H1 (cell line): Measurements from ENCODE around the gene PPP2R3B. TPM values are rescaled to one million over a fixed set of nuclear protein-coding genes. Genes with fewer than 3 reads are reported as not detected.

Experiments
- CTCF ChIA-PET: fragments of 300-600 bp; sonication (Branson Sonifier 250); formaldehyde crosslinking; loops from one replicate; lab custom pipeline; 2021; ENCODE audit not compliant: partially characterized antibody; lab: Charles Lee
- POLR2A ChIA-PET: fragments of 300-600 bp; sonication (Branson Sonifier 250); formaldehyde crosslinking; loops from one replicate; lab custom pipeline; 2021; ENCODE audit warnings: inconsistent platforms; ENCODE audit not compliant: partially characterized antibody; lab: Charles Lee
- DNase-seq, 2 experiments: peaks; one replicate each; pipeline versions ENCODE4 v3.0.0 to v3.0.0-alpha.2; 2010 to 2022; ENCODE audit warnings: low spot score in 2 of 2, low read depth in 1 of 2, mixed read lengths in 1 of 2
- FAIRE-seq: peaks from 2 replicates; lab custom pipeline; 2011; peaks lifted over from hg19 to GRCh38; lab: Jason Lieb, UNC
- H2AFZ ChIP-seq: 2 replicates; pipeline ENCODE4 v1.8.1; 2012; ENCODE audit warnings: low read length, inconsistent platforms
- H2AK5ac ChIP-seq: 2 replicates; pipeline ENCODE4 v1.6.1; 2013; ENCODE audit warnings: low read depth, low read length
- H2BK120ac ChIP-seq: replicated peaks from 2 replicates; pipeline ENCODE3; 2013; ENCODE audit warnings: low read depth, low read length, inconsistent platforms
- H2BK12ac ChIP-seq: 2 replicates; pipeline ENCODE4 v1.6.1; 2013; ENCODE audit warnings: low read depth, low read length
- H2BK15ac ChIP-seq: 2 replicates; pipeline ENCODE4 v1.6.1; 2013; ENCODE audit warnings: low read length
- H2BK20ac ChIP-seq: 2 replicates; pipeline ENCODE4 v1.6.1; 2013; ENCODE audit warnings: low read length
- H2BK5ac ChIP-seq: 2 replicates; pipeline ENCODE4 v1.6.1; 2013; ENCODE audit warnings: low read depth, low read length
- H3K14ac ChIP-seq: 2 replicates; pipeline ENCODE4 v1.6.1; 2013; ENCODE audit warnings: inconsistent platforms; ENCODE audit not compliant: insufficient read length
- H3K18ac ChIP-seq: 2 replicates; pipeline ENCODE4 v1.6.1; 2013; ENCODE audit warnings: low read length; ENCODE audit errors: extremely low read depth
- H3K23ac ChIP-seq: 2 replicates; pipeline ENCODE4 v1.6.1; 2013; ENCODE audit warnings: inconsistent platforms; ENCODE audit not compliant: insufficient read length
- H3K23me2 ChIP-seq: 2 replicates; pipeline ENCODE4 v1.6.1; 2013; ENCODE audit warnings: low read depth, low read length
- H3K27ac ChIP-seq: 2 replicates; pipeline ENCODE4 v1.6.1; 2011; ENCODE audit warnings: low read depth, low read length, inconsistent platforms
- H3K27me3 ChIP-seq, 4 experiments: replicated peaks in 1 of 4; 1 replicate in 1 of 4; 2 replicates in 3 of 4; pipeline versions ENCODE4 v1.6.1 to v1.8.1; 2011 to 2013; ENCODE audit warnings: low read length in 3 of 4, mild to moderate bottlenecking in 3 of 4, inconsistent platforms in 2 of 4, mixed read lengths in 2 of 4, moderate library complexity in 1 of 4; ENCODE audit not compliant: control insufficient read depth in 3 of 4, insufficient read depth in 3 of 4; ENCODE audit errors: extremely low read depth in 1 of 4
- H3K36me3 ChIP-seq, 4 experiments: 2 replicates each; pipeline versions ENCODE4 v1.6.1 to v1.8.1; 2011 to 2013; ENCODE audit warnings: mild to moderate bottlenecking in 4 of 4, low read length in 3 of 4, moderate library complexity in 2 of 4, control low read depth in 1 of 4, inconsistent platforms in 1 of 4; ENCODE audit not compliant: insufficient read depth in 4 of 4, control insufficient read depth in 2 of 4
- H3K4ac ChIP-seq: replicated peaks from 2 replicates; pipeline ENCODE3; 2013; ENCODE audit warnings: low read length, low read depth, mixed read lengths, inconsistent platforms; ENCODE audit not compliant: insufficient read length
- H3K4me1 ChIP-seq, 4 experiments: replicated peaks in 1 of 4; 1 replicate in 1 of 4; 2 replicates in 3 of 4; pipeline versions ENCODE4 v1.6.1 to v1.8.1; 2011 to 2013; ENCODE audit warnings: low read length in 3 of 4, inconsistent platforms in 2 of 4, mixed read lengths in 1 of 4; ENCODE audit not compliant: insufficient read depth in 4 of 4, control insufficient read depth in 3 of 4
- H3K4me2 ChIP-seq, 2 experiments: 2 replicates each; pipeline versions ENCODE4 v1.6.1 to v1.8.1; 2011 to 2013; ENCODE audit warnings: low read depth in 2 of 2, low read length in 2 of 2, control low read depth in 1 of 2, inconsistent platforms in 1 of 2, mild to moderate bottlenecking in 1 of 2; ENCODE audit not compliant: insufficient read depth in 1 of 2
- H3K4me3 ChIP-seq, 4 experiments: fragments of 200-600, 300-600 bp in 1 of 4; sonication (generic), shearing (Covaris generic), sonication (Bioruptor Twin) in 1 of 4; 2 replicates each; pipeline versions ENCODE4 v1.5.1 to v1.8.1; 2011 to 2016; ENCODE audit warnings: low read length in 4 of 4, low read depth in 3 of 4, control low read depth in 2 of 4, inconsistent platforms in 2 of 4, mild to moderate bottlenecking in 2 of 4, mixed read lengths in 1 of 4, moderate library complexity in 1 of 4; ENCODE audit not compliant: insufficient read depth in 2 of 4; ENCODE audit errors: extremely low read depth in 1 of 4
- H3K56ac ChIP-seq: replicated peaks from 2 replicates; pipeline ENCODE3; 2013; ENCODE audit warnings: low read depth, mild to moderate bottlenecking, mixed read lengths, low read length, inconsistent platforms; ENCODE audit not compliant: insufficient read length
- H3K79me1 ChIP-seq: 2 replicates; pipeline ENCODE4 v1.6.1; 2013; ENCODE audit warnings: low read depth, low read length, control low read depth
- H3K79me2 ChIP-seq, 2 experiments: 2 replicates each; pipeline versions ENCODE4 v1.6.1 to v1.8.1; 2012 to 2013; ENCODE audit warnings: low read length in 2 of 2, mild to moderate bottlenecking in 2 of 2, inconsistent platforms in 1 of 2; ENCODE audit not compliant: insufficient read depth in 2 of 2, control insufficient read depth in 1 of 2
- H3K9ac ChIP-seq, 4 experiments: replicated peaks in 1 of 4; 1 replicate in 1 of 4; 2 replicates in 3 of 4; pipeline versions ENCODE4 v1.6.1 to v1.8.1; 2011 to 2013; ENCODE audit warnings: low read depth in 3 of 4, low read length in 3 of 4, control low read depth in 2 of 4, mild to moderate bottlenecking in 2 of 4, moderate library complexity in 2 of 4, inconsistent platforms in 1 of 4; ENCODE audit errors: extremely low read depth in 1 of 4
- H3K9me3 ChIP-seq, 2 experiments: 2 replicates each; pipeline versions ENCODE4 v1.6.1 to v1.8.1; 2012 to 2013; ENCODE audit warnings: mild to moderate bottlenecking in 2 of 2, moderate library complexity in 2 of 2, control low read depth in 1 of 2, inconsistent platforms in 1 of 2, low read depth in 1 of 2, low read length in 1 of 2, mixed read lengths in 1 of 2; ENCODE audit not compliant: insufficient read depth in 2 of 2
- H4K20me1 ChIP-seq, 2 experiments: replicated peaks in 1 of 2; 2 replicates each; pipeline versions ENCODE3 to v1.8.1; 2011 to 2013; ENCODE audit warnings: inconsistent platforms in 2 of 2, low read length in 2 of 2, mild to moderate bottlenecking in 1 of 2; ENCODE audit not compliant: insufficient read depth in 2 of 2, control insufficient read depth in 1 of 2
- H4K5ac ChIP-seq: 2 replicates; pipeline ENCODE4 v1.6.1; 2013; ENCODE audit warnings: low read length, low read depth, mixed read lengths, inconsistent platforms; ENCODE audit not compliant: insufficient read length
- H4K8ac ChIP-seq: 2 replicates; pipeline ENCODE4 v1.8.0; 2013; ENCODE audit warnings: mild to moderate bottlenecking, moderate library complexity, low read length, inconsistent platforms; ENCODE audit not compliant: insufficient read depth; ENCODE audit errors: extremely low read depth
- H4K91ac ChIP-seq: replicated peaks from 2 replicates; pipeline ENCODE3; 2013; ENCODE audit warnings: low read length, mixed read lengths, inconsistent platforms; ENCODE audit not compliant: insufficient read length
- BCL11A ChIP-seq, 2 experiments: IDR thresholded peaks; one replicate each; pipeline ENCODE4 v1.6.1; 2011; ENCODE audit warnings: low read depth in 2 of 2, low read length in 2 of 2, mild to moderate bottlenecking in 2 of 2
- CEBPB ChIP-seq: IDR thresholded peaks from 2 replicates; pipeline ENCODE4 v1.6.1; 2012; ENCODE audit warnings: low read depth, low read length
- SP1 ChIP-seq: IDR thresholded peaks from 2 replicates; pipeline ENCODE4 v1.6.1; 2011; ENCODE audit warnings: low read depth, low read length
- SP2 ChIP-seq: IDR thresholded peaks from 2 replicates; pipeline ENCODE4 v1.6.1; 2012; ENCODE audit warnings: mild to moderate bottlenecking, low read length, inconsistent platforms
- SRF ChIP-seq: IDR thresholded peaks from 2 replicates; pipeline ENCODE4 v1.6.1; 2011; ENCODE audit warnings: mild to moderate bottlenecking, low read depth, low read length, moderate library complexity
- WGBS, 2 experiments: shearing (Covaris generic) in 1 of 2; methylation state at CpG; one replicate each; pipeline versions ENCODE4 v1.1.6 to v1.1.7; 2013 to 2015; ENCODE audit warnings: low lambda C conversion rate in 2 of 2, mixed read lengths in 2 of 2, inconsistent platforms in 1 of 2, low coverage in 1 of 2, missing lambda C conversion rate in 1 of 2; ENCODE audit not compliant: insufficient replicate concordance in 2 of 2, insufficient coverage in 1 of 2, insufficient read length in 1 of 2; ENCODE audit errors: extremely low coverage in 1 of 2, missing lambda C conversion rate in 1 of 2; 5-methylcytosine and 5-hydroxymethylcytosine counted together
- polyA plus RNA-seq, 7 experiments: library from polyadenylated mRNA; depleted of rRNA in 3 of 7; stranded (reverse) in 5 of 7; unstranded in 2 of 7; fragments of >200 nt in 5 of 7; fragments of 200-250 nt in 2 of 7; gene quantifications; 1 replicate in 5 of 7; 2 replicates in 1 of 7; 4 replicates in 1 of 7; pipeline versions ENCODE4 v1.2.1 to v1.2.3, GENCODE V29; 2011 to 2013; ENCODE audit warnings: missing spikeins in 2 of 7, mixed read lengths in 2 of 7
- total RNA-seq: library from RNA; stranded (reverse); fragmentation: NEBNext Ultra II Directional; extraction: Animal tissue kit (Norgen Biotek cat#: 25700); gene quantifications from 2 replicates; pipeline ENCODE4 v1.2.1, GENCODE V29; 2021
- TF ChIP-seq, protein P1 (sequence below): IDR thresholded peaks from 2 replicates; pipeline ENCODE4 v1.6.1; 2012; ENCODE audit warnings: low read length, inconsistent platforms

The PPP2R3B gene
- total and polyA plus RNA-seq, 2 of the 8 experiments (the other 6 are each of a cell fraction or from before 2014, with no cell fraction given): 47.6 to 86.7 TPM

DNA sequence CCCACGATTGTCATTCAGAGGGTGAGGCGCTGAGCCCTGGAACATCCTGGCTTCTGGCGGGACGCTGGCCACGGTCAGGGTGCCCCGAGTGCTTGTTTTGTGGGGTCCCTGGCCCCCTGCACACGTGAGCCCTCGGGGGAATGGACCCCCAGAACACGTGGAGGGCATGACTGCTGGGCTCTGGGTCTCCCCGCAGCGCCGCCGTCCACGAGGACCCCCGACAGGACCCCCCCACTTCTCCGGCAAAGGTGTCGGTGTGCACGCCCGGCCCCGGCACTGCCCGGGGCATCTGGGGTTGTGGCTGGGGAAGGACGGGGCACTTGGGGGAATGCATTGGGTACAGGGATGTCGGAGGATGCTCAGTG lies 54.2 kb downstream of the PPP2R3B start:
- WGBS, 2 experiments: 81% methylated on average over 19 of the region's 23 CpGs; no CpG with 5 or more reads in 1 of the 2 experiments
- H3K23me2 ChIP-seq: no peaks in the 10 kb centered on the region

More for the DNA sequence above, 54.2 kb downstream of the PPP2R3B start:
- no peaks in the 10 kb centered on the region for H3K9me3 ChIP-seq
- H2BK120ac ChIP-seq: no peak overlapping the region
- no peak overlapping the region for H4K91ac ChIP-seq
- H4K8ac ChIP-seq: no peak overlapping the region
- no peak for FAIRE-seq
- H3K27me3 ChIP-seq: peaks cover 0 to 2% (median 0%) of the 10 kb centered on the region in 4 experiments; a peak in 1 of 7 replicates
- no peaks in the 10 kb centered on the region; the same call in 1 of the 2 replicates for H3K79me1 ChIP-seq
- H3K9ac ChIP-seq: no peak overlapping the region
- no peak overlapping the region for H3K56ac ChIP-seq
- no peak for DNase-seq
- no peak overlapping the region for H3K14ac ChIP-seq
- H3K4ac ChIP-seq: no peak overlapping the region
- no peaks in the 10 kb centered on the region for H3K79me2 ChIP-seq
- H2BK5ac ChIP-seq: no peak overlapping the region
- no peak overlapping the region for H3K4me3 ChIP-seq
- ChIA-PET CTCF (no interaction called here), POLR2A (no interaction called here)
- no peak overlapping the region for H3K23ac ChIP-seq
- no peak overlapping the region; a peak in 1 of 4 replicates for H3K4me2 ChIP-seq
- H4K5ac ChIP-seq: no peak overlapping the region
- no peak overlapping the region for H2BK12ac ChIP-seq
- H2AFZ ChIP-seq: no peak overlapping the region
- TF ChIP-seq SRF (no peak), SP2 (no peak), CEBPB (no peak), BCL11A (IDR thresholded peaks at IDR 0.05; ENCODE audit: low read depth in 2 of 2, low read length in 2 of 2) (no peak), SP1 (no peak)
- TF ChIP-seq, protein P1, sequence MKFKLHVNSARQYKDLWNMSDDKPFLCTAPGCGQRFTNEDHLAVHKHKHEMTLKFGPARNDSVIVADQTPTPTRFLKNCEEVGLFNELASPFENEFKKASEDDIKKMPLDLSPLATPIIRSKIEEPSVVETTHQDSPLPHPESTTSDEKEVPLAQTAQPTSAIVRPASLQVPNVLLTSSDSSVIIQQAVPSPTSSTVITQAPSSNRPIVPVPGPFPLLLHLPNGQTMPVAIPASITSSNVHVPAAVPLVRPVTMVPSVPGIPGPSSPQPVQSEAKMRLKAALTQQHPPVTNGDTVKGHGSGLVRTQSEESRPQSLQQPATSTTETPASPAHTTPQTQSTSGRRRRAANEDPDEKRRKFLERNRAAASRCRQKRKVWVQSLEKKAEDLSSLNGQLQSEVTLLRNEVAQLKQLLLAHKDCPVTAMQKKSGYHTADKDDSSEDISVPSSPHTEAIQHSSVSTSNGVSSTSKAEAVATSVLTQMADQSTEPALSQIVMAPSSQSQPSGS: no peak
- H3K36me3 ChIP-seq: peaks cover 0 to 22% (median 7%) of the 10 kb centered on the region in 4 experiments; a peak in 5 of 8 replicates
- H3K4me1 ChIP-seq: peaks cover 0 to 5% (median 2%) of the 10 kb centered on the region in 4 experiments; a peak in 3 of 7 replicates
- H3K27ac ChIP-seq: no peak overlapping the region
- no peak overlapping the region for H2AK5ac ChIP-seq
- H4K20me1 ChIP-seq: peaks cover 0 to 13% of the 10 kb centered on the region in 2 experiments
- H2BK15ac ChIP-seq: no peak overlapping the region
- H3K18ac ChIP-seq: no peak overlapping the region
- no peak overlapping the region for H2BK20ac ChIP-seq
